WTC11 (cell line): ENCODE data around the gene CACNB4. TPM values are rescaled to one million over a fixed set of nuclear protein-coding genes. Genes with fewer than 3 reads are reported as not detected.

Experiments used
- ATAC-seq: fragments of 200-7000 bp; cut with Tn5 transposase; 2 replicates; pipeline ENCODE4 v1.10.0; 2021; ENCODE audit warnings: mild to moderate bottlenecking, moderate library complexity
- CTCF ChIA-PET: fragments of 300-600 bp; sonication (Branson Sonifier 250); formaldehyde crosslinking; loops from one replicate; lab custom pipeline; 2021; ENCODE audit warnings: antibody characterized with exemption; lab: Charles Lee
- POLR2A ChIA-PET: fragments of 350-600 bp; sonication (Branson Sonifier 250); formaldehyde crosslinking; loops from one replicate; lab custom pipeline; 2021; ENCODE audit warnings: antibody characterized with exemption; lab: Charles Lee
- DNase-seq: peaks from one replicate; pipeline ENCODE4 v3.0.0; 2021; ENCODE audit warnings: low spot score
- H3K27ac Mint-ChIP-seq: 2 replicates; pipeline ENCODE4 v1.8.0; 2021; ENCODE audit warnings: mixed read lengths
- H3K27me3 Mint-ChIP-seq: 2 replicates; pipeline ENCODE4 v1.8.0; 2021; ENCODE audit warnings: low read depth, mild to moderate bottlenecking, moderate library complexity, mixed read lengths
- H3K36me3 Mint-ChIP-seq: 2 replicates; pipeline ENCODE4 v1.8.0; 2021; ENCODE audit warnings: mixed read lengths
- H3K4me1 Mint-ChIP-seq: 2 replicates; pipeline ENCODE4 v1.8.0; 2022; ENCODE audit warnings: mixed read lengths
- H3K4me3 Mint-ChIP-seq: 2 replicates; pipeline ENCODE4 v1.8.0; 2021; ENCODE audit warnings: mild to moderate bottlenecking, moderate library complexity, mixed read lengths
- H3K9me3 Mint-ChIP-seq: 2 replicates; pipeline ENCODE4 v1.8.0; 2021; ENCODE audit warnings: mixed read lengths
- CBFB ChIP-seq: sonication (generic); formaldehyde crosslinking; IDR thresholded peaks from 2 replicates; pipeline ENCODE4 v1.8.1; 2022; ENCODE audit warnings: mild to moderate bottlenecking, low read depth, missing genetic modification reagents
- CREM ChIP-seq: sonication (generic); formaldehyde crosslinking; IDR thresholded peaks from 2 replicates; pipeline ENCODE4 v1.8.1; 2022; ENCODE audit warnings: mild to moderate bottlenecking, missing genetic modification reagents, moderate library complexity
- ELF4 ChIP-seq: sonication (generic); formaldehyde crosslinking; IDR thresholded peaks from 2 replicates; pipeline ENCODE4 v1.8.1; 2022; ENCODE audit warnings: low read depth, mild to moderate bottlenecking, moderate library complexity, missing genetic modification reagents
- ETV6 ChIP-seq: sonication (generic); formaldehyde crosslinking; IDR thresholded peaks from 2 replicates; pipeline ENCODE4 v1.8.1; 2022; ENCODE audit warnings: mild to moderate bottlenecking, missing genetic modification reagents
- IRF1 ChIP-seq: sonication (generic); formaldehyde crosslinking; IDR thresholded peaks from 2 replicates; pipeline ENCODE4 v1.8.0; 2023; ENCODE audit warnings: missing genetic modification reagents
- IRF2 ChIP-seq: sonication (generic); formaldehyde crosslinking; IDR thresholded peaks from 2 replicates; pipeline ENCODE4 v1.8.0; 2022; ENCODE audit warnings: low read depth, missing genetic modification reagents, borderline replicate concordance
- JUN ChIP-seq: sonication (generic); formaldehyde crosslinking; IDR thresholded peaks from 2 replicates; pipeline ENCODE4 v1.8.0; 2023; ENCODE audit warnings: mild to moderate bottlenecking, missing genetic modification reagents
- NFE2L1 ChIP-seq: sonication (generic); formaldehyde crosslinking; IDR thresholded peaks from 2 replicates; pipeline ENCODE4 v1.8.1; 2023; ENCODE audit warnings: missing genetic modification reagents
- NFYB ChIP-seq: sonication (generic); formaldehyde crosslinking; conservative IDR thresholded peaks from 2 replicates; pipeline ENCODE4 v1.8.0; 2022; ENCODE audit warnings: low read depth, missing genetic modification reagents
- NR1H2 ChIP-seq: sonication (generic); formaldehyde crosslinking; IDR thresholded peaks from 2 replicates; pipeline ENCODE4 v1.9.0; 2021; ENCODE audit warnings: mild to moderate bottlenecking, moderate library complexity, missing genetic modification reagents
- PRRX2 ChIP-seq: fragments of 250-450 bp; sonication (Bioruptor Pico); IDR thresholded peaks from 2 replicates; pipeline ENCODE4 v1.8.0; 2021; ENCODE audit warnings: mild to moderate bottlenecking
- RORB ChIP-seq: fragments of 250-450 bp; sonication (Bioruptor Pico); IDR thresholded peaks from 2 replicates; pipeline ENCODE4 v1.9.0; 2021; ENCODE audit warnings: mild to moderate bottlenecking
- SMAD4 ChIP-seq: sonication (generic); formaldehyde crosslinking; IDR thresholded peaks from 2 replicates; pipeline ENCODE4 v1.8.0; 2022; ENCODE audit warnings: mild to moderate bottlenecking, missing genetic modification reagents
- STAT6 ChIP-seq: sonication (generic); formaldehyde crosslinking; conservative IDR thresholded peaks from 2 replicates; pipeline ENCODE4 v1.8.1; 2023; ENCODE audit warnings: mild to moderate bottlenecking, low read depth, missing genetic modification reagents, moderate library complexity
- ZNF138 ChIP-seq: sonication (generic); formaldehyde crosslinking; conservative IDR thresholded peaks from 2 replicates; pipeline ENCODE4 v1.8.1; 2022; ENCODE audit warnings: mild to moderate bottlenecking, moderate library complexity, missing genetic modification reagents
- ZNF317 ChIP-seq: sonication (generic); formaldehyde crosslinking; IDR thresholded peaks from 2 replicates; pipeline ENCODE4 v1.8.1; 2023; ENCODE audit warnings: low read depth, mild to moderate bottlenecking, moderate library complexity, missing genetic modification reagents, borderline replicate concordance
- ZNF532 ChIP-seq: fragments of 250-450 bp; sonication (Bioruptor Pico); IDR thresholded peaks from 2 replicates; pipeline ENCODE4 v1.9.0; 2021; ENCODE audit warnings: mild to moderate bottlenecking, borderline replicate concordance
- total RNA-seq: library from RNA; stranded (reverse); gene quantifications from 3 replicates; pipeline ENCODE4 v1.2.3, GENCODE V29; 2021
- TF ChIP-seq, protein P1 (sequence below): fragments of 250-450 bp; sonication (Bioruptor Pico); IDR thresholded peaks from 2 replicates; pipeline ENCODE4 v1.9.0; 2021; ENCODE audit warnings: mild to moderate bottlenecking
- TF ChIP-seq, protein P2 (sequence below): sonication (generic); formaldehyde crosslinking; IDR thresholded peaks from 2 replicates; pipeline ENCODE4 v1.8.1; 2023; ENCODE audit warnings: mild to moderate bottlenecking, missing genetic modification reagents
- TF ChIP-seq, protein P3 (sequence below): sonication (generic); formaldehyde crosslinking; IDR thresholded peaks from 2 replicates; pipeline ENCODE4 v1.8.1; 2023; ENCODE audit warnings: mild to moderate bottlenecking, moderate library complexity, missing genetic modification reagents
- TF ChIP-seq, protein P4 (sequence below): sonication (generic); formaldehyde crosslinking; IDR thresholded peaks from 2 replicates; pipeline ENCODE4 v1.8.1; 2022; ENCODE audit warnings: low read depth, mild to moderate bottlenecking, moderate library complexity, missing genetic modification reagents, borderline replicate concordance
- TF ChIP-seq, protein P5 (sequence below): sonication (generic); formaldehyde crosslinking; IDR thresholded peaks from 2 replicates; pipeline ENCODE4 v1.8.0; 2022; ENCODE audit warnings: mild to moderate bottlenecking, missing genetic modification reagents

Gene CACNB4
- total RNA-seq, 1 experiment from 2014 or later = 4.7 TPM

DNA sequence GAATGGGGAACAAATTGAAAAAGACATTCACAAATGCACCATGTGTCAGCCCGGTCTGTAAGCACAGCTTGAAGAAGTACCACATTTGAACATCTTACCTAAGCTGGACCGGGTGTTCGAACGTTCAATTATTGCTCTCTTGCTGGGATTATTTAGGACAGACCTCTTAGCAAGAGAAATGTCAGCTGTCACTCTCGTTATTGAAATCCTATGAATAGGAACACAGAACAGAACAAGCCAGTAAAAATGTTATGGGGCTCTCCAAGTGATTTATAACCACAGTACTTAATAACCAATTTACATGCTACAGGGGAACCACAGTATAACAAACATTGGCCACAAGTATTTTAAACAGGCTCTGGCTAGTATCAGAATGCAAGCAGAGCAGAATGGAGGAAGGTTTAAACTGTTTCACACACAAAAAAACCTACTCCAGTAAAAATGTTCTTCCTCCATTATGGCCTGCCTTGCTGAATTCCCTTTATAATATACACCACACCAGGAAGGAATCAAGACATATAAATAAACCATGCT, 238.2 kb downstream of the CACNB4 start:
- ATAC-seq = no peak
- H3K4me1 Mint-ChIP-seq = peaks cover 2% of the 10 kb centered on the region; the same call in 1 of the 2 replicates
- ChIA-PET CTCF (no interaction called here), POLR2A (no interaction called here)
- DNase-seq = no peak
- no peaks in the 10 kb centered on the region for H3K27me3 Mint-ChIP-seq
- H3K27ac Mint-ChIP-seq = no peak overlapping the region
- H3K36me3 Mint-ChIP-seq = no peaks in the 10 kb centered on the region
- TF ChIP-seq IRF2 (no peak), ZNF317 (CRISPR knock-in tag) (0 out of 2 replicates have a peak, but pooled peaks have one; percentile 27), NFE2L1 (CRISPR knock-in tag) (no peak)
- H3K9me3 Mint-ChIP-seq = no peaks in the 10 kb centered on the region
- no peak overlapping the region for H3K4me3 Mint-ChIP-seq

GRCh38 chr2:151860210-151860609, 238.6 kb downstream of the CACNB4 start:
- CTCF ChIA-PET = no interaction called here

More at GRCh38 chr2:151860210-151860609, 238.6 kb downstream of the CACNB4 start:
- no peak for DNase-seq
- Mint-ChIP-seq H3K27ac (no peak overlapping the region), H3K36me3 (no peaks in the 10 kb centered on the region), H3K4me3 (no peak overlapping the region), H3K9me3 (no peaks in the 10 kb centered on the region), H3K4me1 (peaks cover 2% of the 10 kb centered on the region; the same call in 1 of the 2 replicates), H3K27me3 (no peaks in the 10 kb centered on the region)
- no peak for ATAC-seq
- POLR2A ChIA-PET = no interaction called here
- TF ChIP-seq, protein P1, sequence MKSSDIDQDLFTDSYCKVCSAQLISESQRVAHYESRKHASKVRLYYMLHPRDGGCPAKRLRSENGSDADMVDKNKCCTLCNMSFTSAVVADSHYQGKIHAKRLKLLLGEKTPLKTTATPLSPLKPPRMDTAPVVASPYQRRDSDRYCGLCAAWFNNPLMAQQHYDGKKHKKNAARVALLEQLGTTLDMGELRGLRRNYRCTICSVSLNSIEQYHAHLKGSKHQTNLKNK (CRISPR knock-in tag) = no peak
- TF ChIP-seq CREM (CRISPR knock-in tag) (no peak), PRRX2 (CRISPR knock-in tag) (no peak), CBFB (CRISPR knock-in tag) (no peak), ZNF532 (CRISPR knock-in tag) (no peak), NR1H2 (CRISPR knock-in tag) (no peak), STAT6 (CRISPR knock-in tag) (no peak), ELF4 (CRISPR knock-in tag) (no peak), ETV6 (no peak), RORB (CRISPR knock-in tag) (no peak), SMAD4 (CRISPR knock-in tag) (no peak), ZNF317 (CRISPR knock-in tag) (no peak), JUN (CRISPR knock-in tag) (no peak), ZNF138 (CRISPR knock-in tag) (no peak), NFYB (CRISPR knock-in tag) (no peak), IRF1 (CRISPR knock-in tag) (no peak)
- TF ChIP-seq, protein P2, sequence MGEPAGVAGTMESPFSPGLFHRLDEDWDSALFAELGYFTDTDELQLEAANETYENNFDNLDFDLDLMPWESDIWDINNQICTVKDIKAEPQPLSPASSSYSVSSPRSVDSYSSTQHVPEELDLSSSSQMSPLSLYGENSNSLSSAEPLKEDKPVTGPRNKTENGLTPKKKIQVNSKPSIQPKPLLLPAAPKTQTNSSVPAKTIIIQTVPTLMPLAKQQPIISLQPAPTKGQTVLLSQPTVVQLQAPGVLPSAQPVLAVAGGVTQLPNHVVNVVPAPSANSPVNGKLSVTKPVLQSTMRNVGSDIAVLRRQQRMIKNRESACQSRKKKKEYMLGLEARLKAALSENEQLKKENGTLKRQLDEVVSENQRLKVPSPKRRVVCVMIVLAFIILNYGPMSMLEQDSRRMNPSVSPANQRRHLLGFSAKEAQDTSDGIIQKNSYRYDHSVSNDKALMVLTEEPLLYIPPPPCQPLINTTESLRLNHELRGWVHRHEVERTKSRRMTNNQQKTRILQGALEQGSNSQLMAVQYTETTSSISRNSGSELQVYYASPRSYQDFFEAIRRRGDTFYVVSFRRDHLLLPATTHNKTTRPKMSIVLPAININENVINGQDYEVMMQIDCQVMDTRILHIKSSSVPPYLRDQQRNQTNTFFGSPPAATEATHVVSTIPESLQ (CRISPR knock-in tag) = no peak
- TF ChIP-seq, protein P3, sequence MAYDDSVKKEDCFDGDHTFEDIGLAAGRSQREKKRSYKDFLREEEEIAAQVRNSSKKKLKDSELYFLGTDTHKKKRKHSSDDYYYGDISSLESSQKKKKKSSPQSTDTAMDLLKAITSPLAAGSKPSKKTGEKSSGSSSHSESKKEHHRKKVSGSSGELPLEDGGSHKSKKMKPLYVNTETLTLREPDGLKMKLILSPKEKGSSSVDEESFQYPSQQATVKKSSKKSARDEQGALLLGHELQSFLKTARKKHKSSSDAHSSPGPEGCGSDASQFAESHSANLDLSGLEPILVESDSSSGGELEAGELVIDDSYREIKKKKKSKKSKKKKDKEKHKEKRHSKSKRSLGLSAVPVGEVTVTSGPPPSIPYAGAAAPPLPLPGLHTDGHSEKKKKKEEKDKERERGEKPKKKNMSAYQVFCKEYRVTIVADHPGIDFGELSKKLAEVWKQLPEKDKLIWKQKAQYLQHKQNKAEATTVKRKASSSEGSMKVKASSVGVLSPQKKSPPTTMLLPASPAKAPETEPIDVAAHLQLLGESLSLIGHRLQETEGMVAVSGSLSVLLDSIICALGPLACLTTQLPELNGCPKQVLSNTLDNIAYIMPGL (CRISPR knock-in tag) = no peak
- TF ChIP-seq, protein P4, sequence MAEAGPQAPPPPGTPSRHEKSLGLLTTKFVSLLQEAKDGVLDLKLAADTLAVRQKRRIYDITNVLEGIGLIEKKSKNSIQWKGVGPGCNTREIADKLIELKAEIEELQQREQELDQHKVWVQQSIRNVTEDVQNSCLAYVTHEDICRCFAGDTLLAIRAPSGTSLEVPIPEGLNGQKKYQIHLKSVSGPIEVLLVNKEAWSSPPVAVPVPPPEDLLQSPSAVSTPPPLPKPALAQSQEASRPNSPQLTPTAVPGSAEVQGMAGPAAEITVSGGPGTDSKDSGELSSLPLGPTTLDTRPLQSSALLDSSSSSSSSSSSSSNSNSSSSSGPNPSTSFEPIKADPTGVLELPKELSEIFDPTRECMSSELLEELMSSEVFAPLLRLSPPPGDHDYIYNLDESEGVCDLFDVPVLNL = no peak
- TF ChIP-seq, protein P5, sequence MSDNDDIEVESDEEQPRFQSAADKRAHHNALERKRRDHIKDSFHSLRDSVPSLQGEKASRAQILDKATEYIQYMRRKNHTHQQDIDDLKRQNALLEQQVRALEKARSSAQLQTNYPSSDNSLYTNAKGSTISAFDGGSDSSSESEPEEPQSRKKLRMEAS (CRISPR knock-in tag) = no peak
- TF ChIP-seq, all 79 proteins: peak for 0
